ENCODE data around the gene SLC38A10. TPM values are rescaled to one million over a fixed set of nuclear protein-coding genes. Genes with fewer than 3 reads are reported as not detected.
A peak's percentile ranks its signal among the peaks of the same experiment; 100 is the strongest.

SLC38A10 gene
- total and polyA plus RNA-seq, 2 of the 13 experiments (the other 11 are each of a cell fraction or from before 2014, with no cell fraction given), result 23.4 to 55.8 TPM

DNA sequence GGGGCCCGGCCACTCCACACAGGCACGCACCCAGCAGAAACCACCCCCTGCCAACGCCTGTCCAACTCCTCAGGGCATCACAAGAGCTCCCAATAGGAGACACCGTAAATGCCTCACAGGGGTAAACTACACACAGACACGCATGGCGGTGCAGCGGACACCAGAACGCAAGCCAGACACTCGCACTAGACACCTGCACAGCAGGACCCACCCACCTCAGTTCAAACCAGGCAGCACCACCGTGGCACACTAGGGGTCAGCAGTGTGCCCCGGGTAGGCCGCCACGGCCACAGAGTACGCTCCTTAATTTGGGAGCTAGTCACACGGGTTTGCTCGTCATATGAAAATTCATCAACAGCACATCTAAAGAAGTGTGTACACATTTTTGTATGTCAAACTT is 3.4 kb downstream of the SLC38A10 start:
- 71% methylated on average over 16 of the region's 16 CpGs for WGBS (ENCODE audit: low lambda C conversion rate)
- Histone ChIP-seq H3K4me3 (replicated peaks in 1 of 3; ENCODE audit: insufficient read depth in 1 of 3, low read depth in 2 of 3, low read length in 3 of 3) (no peak overlapping the region; a peak in 1 of 6 replicates), H4K20me1 (ENCODE audit: insufficient read depth, low read length) (peaks cover 4% of the 10 kb centered on the region; the same call in 1 of the 2 replicates), H3K79me2 (ENCODE audit: insufficient read depth, low read length) (peaks cover 31% of the 10 kb centered on the region), H3K4me1 (ENCODE audit: insufficient read depth, low read length) (peaks cover 27% of the 10 kb centered on the region), H2AFZ (ENCODE audit: low read length) (no peak overlapping the region), H3K9ac (ENCODE audit: insufficient read depth, low read depth, low read length) (no peak overlapping the region), H3K27me3 (ENCODE audit: control insufficient read depth in 1 of 2, insufficient read depth in 2 of 2, low read length in 2 of 2) (no peaks in the 10 kb centered on the region), H3K9me3 (ENCODE audit: low read length) (no peaks in the 10 kb centered on the region), H3K27ac (ENCODE audit: extremely low read length, insufficient read depth, low read length) (no peak overlapping the region), H3K36me3 (replicated peaks in 1 of 2; ENCODE audit: control insufficient read depth in 1 of 2, insufficient read depth in 2 of 2, low read length in 2 of 2) (peaks cover 11 to 35% of the 10 kb centered on the region in 2 experiments), H3K4me2 (ENCODE audit: low read depth, low read length) (no peak overlapping the region)
- ATAC-seq (peak; percentile 28), DNase-seq (ENCODE audit: low spot score) (peak; percentile 53), FAIRE-seq (peak; percentile 76)
- no TSS peak for BruUV-seq (replicated peaks)
- in situ Hi-C loops (cut with HindIII; ENCODE audit: extremely low pct_ligation_motif_present, low pct_unique_long_range_greater_than_20kb), result no loop called here
- POLR2A ChIA-PET, result interaction anchor here (0.6 to 1.3 kb wide), 5 partner anchors 18 to 232 kb away, joined by 3 to 4 read pairs (median 3); partner anchors contain the start of gene BAHCC1
- CTCF ChIA-PET (ENCODE audit: low intra/inter-chr PET ratio, low total read pairs), result interaction anchor here (0.9 to 1.4 kb wide), 2 partner anchors 139 to 192 kb away, joined by 3 to 6 read pairs; no protein-coding TSS in a partner anchor
- intact Hi-C loops (cut with micrococcal nuclease; ENCODE audit: unreplicated experiment), result no loop called here
- TF ChIP-seq, protein P1, sequence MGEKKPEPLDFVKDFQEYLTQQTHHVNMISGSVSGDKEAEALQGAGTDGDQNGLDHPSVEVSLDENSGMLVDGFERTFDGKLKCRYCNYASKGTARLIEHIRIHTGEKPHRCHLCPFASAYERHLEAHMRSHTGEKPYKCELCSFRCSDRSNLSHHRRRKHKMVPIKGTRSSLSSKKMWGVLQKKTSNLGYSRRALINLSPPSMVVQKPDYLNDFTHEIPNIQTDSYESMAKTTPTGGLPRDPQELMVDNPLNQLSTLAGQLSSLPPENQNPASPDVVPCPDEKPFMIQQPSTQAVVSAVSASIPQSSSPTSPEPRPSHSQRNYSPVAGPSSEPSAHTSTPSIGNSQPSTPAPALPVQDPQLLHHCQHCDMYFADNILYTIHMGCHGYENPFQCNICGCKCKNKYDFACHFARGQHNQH (CRISPR knock-in tag; IDR thresholded peaks at IDR 0.05), result no peak; the same call in 1 of the 2 replicates
- TF ChIP-seq XRCC5 (optimal IDR thresholded peaks at IDR 0.05; ENCODE audit: low read length) (peak; percentile 94), RAD21 (CRISPR knock-in tag; IDR thresholded peaks at IDR 0.05) (peak; percentile 74), HNF4G (IDR thresholded peaks at IDR 0.05; ENCODE audit: borderline replicate concordance, low read depth, low read length) (peak; percentile 33; the same call in 1 of the 2 replicates), HNF4G (CRISPR knock-in tag; IDR thresholded peaks at IDR 0.05; ENCODE audit: borderline replicate concordance, low read depth) (no peak), ZBTB38 (CRISPR knock-in tag; IDR thresholded peaks at IDR 0.05) (peak; percentile 99), SALL1 (CRISPR knock-in tag; IDR thresholded peaks at IDR 0.05) (peak; percentile 57; the same call in 1 of the 2 replicates), KDM5A (IDR thresholded peaks at IDR 0.05; ENCODE audit: borderline replicate concordance, low read length) (no peak), IRF2 (CRISPR knock-in tag; IDR thresholded peaks at IDR 0.05) (peak; percentile 61; the same call in 1 of the 2 replicates), HOXA3 (CRISPR knock-in tag; IDR thresholded peaks at IDR 0.05) (peak; percentile 64; the same call in 1 of the 2 replicates), ZNF768 (CRISPR knock-in tag; IDR thresholded peaks at IDR 0.05) (peak; percentile 35; the same call in 1 of the 2 replicates), RAD51 (IDR thresholded peaks at IDR 0.05; ENCODE audit: borderline replicate concordance) (no peak), ZBTB7A (CRISPR knock-in tag; IDR thresholded peaks at IDR 0.05) (0 out of 2 replicates have a peak, but pooled peaks have one; percentile 54), SIN3A (IDR thresholded peaks at IDR 0.05; ENCODE audit: borderline replicate concordance, low read depth, low read length) (no peak), TCF7L2 (IDR thresholded peaks at IDR 0.05; ENCODE audit: low read depth, low read length) (no peak)
- TF ChIP-seq, protein P2, sequence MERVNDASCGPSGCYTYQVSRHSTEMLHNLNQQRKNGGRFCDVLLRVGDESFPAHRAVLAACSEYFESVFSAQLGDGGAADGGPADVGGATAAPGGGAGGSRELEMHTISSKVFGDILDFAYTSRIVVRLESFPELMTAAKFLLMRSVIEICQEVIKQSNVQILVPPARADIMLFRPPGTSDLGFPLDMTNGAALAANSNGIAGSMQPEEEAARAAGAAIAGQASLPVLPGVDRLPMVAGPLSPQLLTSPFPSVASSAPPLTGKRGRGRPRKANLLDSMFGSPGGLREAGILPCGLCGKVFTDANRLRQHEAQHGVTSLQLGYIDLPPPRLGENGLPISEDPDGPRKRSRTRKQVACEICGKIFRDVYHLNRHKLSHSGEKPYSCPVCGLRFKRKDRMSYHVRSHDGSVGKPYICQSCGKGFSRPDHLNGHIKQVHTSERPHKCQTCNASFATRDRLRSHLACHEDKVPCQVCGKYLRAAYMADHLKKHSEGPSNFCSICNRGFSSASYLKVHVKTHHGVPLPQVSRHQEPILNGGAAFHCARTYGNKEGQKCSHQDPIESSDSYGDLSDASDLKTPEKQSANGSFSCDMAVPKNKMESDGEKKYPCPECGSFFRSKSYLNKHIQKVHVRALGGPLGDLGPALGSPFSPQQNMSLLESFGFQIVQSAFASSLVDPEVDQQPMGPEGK (CRISPR knock-in tag; IDR thresholded peaks at IDR 0.05), result peak; percentile 42; the same call in 1 of the 2 replicates
- TF ChIP-seq, protein P3, sequence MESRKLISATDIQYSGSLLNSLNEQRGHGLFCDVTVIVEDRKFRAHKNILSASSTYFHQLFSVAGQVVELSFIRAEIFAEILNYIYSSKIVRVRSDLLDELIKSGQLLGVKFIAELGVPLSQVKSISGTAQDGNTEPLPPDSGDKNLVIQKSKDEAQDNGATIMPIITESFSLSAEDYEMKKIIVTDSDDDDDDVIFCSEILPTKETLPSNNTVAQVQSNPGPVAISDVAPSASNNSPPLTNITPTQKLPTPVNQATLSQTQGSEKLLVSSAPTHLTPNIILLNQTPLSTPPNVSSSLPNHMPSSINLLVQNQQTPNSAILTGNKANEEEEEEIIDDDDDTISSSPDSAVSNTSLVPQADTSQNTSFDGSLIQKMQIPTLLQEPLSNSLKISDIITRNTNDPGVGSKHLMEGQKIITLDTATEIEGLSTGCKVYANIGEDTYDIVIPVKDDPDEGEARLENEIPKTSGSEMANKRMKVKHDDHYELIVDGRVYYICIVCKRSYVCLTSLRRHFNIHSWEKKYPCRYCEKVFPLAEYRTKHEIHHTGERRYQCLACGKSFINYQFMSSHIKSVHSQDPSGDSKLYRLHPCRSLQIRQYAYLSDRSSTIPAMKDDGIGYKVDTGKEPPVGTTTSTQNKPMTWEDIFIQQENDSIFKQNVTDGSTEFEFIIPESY (CRISPR knock-in tag; IDR thresholded peaks at IDR 0.05), result peak; percentile 100

Measured in HepG2 (cell line).